CD4-positive, alpha-beta T cell treated with Interferon alpha-2 for 1 hour (primary cell): ENCODE data around the gene SYTL3.
"Not testable (repeated sequence)": the region's sequence is repeated elsewhere in the genome, so short reads cannot be mapped to it uniquely, and the experiment has no call there.

Experiments
- DNase-seq, 2 donors: peaks; one replicate each; pipeline ENCODE4 v3.0.0-alpha.2; 2020 to 2022

The SYTL3 gene

DNA sequence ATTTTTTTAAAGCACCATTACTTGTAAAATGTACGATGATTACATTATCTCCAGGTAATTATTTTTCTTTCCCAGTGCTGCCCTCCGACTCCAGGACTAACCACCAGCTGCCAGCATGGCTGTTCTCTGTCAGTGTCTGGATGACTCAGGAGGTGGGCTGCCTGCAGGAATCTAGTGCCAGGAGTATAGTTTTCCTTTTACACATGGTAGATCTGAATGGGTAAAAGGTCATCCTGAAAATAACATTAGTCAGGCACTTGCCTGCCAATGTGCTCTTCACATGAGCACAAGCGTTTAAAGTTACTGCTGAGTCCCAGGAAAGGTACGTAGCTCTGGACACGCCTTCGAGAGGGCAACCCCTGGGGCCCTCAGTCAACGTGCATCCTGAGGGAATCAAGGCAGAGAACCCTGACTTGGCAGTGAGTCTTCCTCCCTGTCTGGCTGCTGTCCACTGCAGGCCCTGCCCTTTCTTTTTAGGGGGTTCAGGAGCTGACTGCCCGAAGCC lies 7.7 kb upstream of the SYTL3 start:
- no peak for DNase-seq

DNA sequence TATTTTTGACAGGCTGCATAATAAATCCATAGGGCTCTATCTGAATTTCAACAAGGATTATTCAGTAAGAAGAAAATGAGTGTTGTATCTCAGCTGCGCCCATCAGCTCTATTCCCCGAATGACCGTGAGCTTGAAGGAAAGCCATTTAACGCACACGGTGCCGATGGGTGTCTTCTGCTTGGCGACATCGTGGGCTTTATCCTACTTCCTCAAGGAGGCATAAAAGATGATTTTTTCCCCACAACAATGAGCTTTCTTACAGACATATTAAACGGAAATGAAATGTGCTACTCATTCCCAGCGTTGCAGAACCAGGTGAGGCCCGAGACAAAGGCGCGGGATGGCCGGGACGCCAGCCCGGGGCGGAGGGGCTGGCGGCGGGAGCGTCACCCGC lies 6.0 kb upstream of the SYTL3 start:
- peak; percentile 29 to 51 for DNase-seq

DNA sequence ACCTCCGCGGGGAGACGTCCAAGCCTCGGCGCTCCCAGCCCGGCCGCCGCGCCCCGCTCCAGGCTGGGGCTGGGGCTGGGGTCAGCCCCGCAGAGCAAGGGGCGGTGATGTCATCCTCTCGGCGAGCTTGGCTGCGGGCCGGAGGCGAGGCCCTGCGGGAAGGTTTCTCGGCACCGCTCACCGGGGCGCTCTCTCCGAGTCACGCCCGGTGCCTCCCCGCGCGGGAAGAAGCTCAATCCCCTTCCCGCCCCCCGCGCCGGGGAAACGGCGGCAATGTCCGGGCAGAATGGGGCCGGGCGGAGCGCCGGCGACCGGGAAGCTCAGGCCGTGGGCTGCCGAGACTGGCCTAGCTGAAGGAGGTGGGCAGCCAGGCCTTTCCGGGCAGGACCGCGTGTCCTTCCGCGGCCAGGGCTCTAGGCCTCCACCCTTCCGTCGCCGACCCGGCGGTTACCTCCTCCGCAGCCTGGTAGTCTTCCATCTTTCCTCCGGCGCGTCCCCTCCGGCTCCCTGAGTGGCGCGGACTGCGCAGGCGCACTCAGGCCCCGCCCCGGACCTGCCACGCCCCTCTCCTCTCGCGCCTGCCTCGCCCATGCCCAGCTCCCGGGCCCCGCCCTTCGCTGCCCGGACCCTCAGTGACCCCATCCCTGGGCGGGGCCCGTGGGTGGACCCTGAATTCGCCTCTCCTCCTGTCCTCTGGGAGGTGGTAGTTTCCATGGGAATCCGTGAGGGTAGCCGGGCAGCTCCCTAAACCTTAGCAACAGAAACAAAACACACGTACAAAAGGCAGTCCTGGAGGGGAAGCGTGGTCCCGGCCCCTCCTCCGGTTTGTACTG lies 5.4 kb upstream of the SYTL3 start, which contains the start of gene DYNLT1:
Gene DYNLT1 (minus strand): TSS at position 513 of the 833 bp plus-strand sequence. CDS start 35 bp downstream, at position 478.
- peak; percentile 89 to 93 for DNase-seq

DNA sequence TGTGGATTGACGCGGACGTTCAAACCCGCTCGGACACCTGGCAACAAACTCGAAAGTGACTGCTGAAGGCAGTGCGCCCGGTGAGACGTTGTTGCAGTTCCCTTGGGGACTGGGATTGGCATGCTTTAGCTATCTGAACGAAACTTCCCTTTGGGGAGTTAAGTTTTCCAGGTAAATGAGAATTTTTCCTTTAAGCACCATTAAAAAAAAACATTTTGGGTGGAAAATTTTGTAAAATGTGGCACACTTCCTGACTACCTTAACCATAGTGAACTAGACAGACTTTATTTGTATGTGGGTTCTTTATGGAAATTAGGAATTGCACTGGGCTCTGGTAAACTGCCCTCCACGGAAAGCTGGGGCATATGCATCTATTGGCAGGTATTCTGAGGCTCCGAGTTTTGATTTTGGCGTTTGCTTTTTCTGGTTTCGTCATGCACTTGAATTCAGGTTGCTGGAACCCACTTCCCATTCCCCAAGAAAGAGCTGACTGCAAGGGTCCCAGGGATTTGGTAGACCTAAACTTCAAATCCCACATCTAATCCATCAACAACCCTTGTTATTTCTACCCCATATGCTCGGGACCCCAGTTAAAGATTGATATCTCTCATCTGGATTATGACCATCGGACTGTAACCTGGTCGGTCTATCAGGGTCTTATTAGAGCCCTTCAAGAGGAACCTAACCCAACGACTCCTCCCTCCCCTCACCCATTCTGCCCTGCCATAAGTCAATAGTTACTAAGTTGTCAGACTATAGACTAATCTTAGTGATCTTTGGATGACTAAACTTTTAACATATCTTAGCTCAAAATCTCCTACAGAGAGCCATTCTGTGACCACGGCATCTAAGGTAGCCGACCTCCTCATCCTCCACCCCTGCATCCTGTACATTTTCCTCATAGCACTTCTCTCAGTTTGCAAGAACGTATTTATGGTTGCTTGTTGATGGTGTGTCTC lies 4.5 kb upstream of the SYTL3 start:
- no peak for DNase-seq

DNA sequence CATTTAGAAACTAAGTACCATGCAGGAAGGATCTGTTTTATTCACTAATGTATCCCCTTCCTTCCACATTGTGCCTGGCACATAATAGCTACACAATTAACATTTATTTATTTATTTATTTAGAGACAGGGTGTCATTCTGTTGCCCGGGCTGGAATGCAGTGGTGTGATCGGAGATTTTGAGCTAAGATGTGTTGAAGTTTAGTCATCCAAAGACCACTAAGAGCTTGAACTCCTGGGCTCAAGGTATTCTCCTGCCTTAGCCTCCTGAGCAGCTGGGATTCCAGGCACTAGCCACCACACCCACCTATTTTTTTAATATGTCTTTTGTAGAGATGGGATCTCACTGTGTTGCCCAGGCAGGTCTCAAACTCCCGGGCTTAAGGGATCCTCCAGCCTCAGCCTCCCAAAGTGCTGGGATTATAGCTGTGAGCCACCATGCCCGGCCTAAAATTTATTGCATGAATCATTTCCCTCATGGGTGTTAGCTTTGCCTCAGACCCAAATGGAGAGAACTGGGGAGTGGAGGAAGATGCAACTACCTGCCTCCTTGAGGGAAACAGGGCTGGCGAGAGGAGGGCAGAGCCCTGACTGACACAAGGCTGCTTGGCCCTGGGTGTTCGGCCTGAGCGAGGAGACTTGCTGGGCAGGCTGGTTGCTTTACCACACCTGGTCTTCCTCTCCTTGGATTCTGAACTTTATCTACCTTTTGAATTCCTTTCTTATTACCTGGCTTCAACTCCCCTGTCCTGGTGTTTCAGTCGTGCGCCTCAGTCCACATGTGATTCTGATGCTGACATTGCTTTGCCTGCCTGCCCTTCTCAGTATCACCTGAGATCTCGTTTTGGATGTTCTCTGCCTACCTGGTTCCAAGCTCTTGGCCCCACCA lies 3.6 kb upstream of the SYTL3 start:
- no peak for DNase-seq

DNA sequence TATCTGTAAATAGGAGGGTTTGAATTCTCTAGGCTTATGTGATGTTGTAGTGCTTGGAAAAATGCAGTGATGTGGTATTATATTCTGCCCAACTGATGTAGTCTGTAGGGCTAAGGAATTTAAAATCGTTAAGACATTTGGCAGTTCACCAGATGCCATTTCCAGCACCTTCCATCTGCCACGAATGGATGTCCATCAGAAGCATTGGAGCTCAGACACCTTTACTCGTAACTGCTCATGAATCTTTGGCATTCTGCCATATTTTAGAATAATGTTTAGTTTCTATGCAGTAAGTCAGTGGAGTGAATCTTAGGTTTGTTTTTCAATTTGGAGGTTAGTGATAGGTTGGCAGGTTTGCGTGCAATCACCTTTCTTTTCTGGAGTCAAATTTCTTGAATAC lies 2.4 kb upstream of the SYTL3 start:
- no peak for DNase-seq

DNA sequence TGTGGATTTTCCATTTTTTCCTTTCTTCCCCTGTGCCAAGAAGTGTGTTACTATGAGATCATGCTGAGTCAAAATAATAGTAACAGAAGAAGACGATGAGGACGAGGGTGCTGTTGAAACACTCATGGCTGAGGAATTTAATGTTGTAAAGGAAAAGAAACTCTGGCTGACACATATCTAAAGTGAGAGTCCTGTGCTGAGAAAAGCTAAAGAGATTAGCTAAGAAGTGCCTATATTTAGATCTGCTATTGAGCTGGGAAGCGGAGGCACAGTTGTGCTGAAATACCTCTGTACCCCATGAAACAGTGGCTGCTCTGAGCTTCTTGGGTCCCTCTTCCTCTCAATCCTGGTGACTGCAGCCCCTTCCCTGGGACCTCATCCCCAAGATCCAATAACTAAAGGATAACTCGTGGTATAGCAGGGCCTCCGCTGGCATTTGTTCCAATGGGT lies 1.1 kb upstream of the SYTL3 start:
- DNase-seq = no peak

DNA sequence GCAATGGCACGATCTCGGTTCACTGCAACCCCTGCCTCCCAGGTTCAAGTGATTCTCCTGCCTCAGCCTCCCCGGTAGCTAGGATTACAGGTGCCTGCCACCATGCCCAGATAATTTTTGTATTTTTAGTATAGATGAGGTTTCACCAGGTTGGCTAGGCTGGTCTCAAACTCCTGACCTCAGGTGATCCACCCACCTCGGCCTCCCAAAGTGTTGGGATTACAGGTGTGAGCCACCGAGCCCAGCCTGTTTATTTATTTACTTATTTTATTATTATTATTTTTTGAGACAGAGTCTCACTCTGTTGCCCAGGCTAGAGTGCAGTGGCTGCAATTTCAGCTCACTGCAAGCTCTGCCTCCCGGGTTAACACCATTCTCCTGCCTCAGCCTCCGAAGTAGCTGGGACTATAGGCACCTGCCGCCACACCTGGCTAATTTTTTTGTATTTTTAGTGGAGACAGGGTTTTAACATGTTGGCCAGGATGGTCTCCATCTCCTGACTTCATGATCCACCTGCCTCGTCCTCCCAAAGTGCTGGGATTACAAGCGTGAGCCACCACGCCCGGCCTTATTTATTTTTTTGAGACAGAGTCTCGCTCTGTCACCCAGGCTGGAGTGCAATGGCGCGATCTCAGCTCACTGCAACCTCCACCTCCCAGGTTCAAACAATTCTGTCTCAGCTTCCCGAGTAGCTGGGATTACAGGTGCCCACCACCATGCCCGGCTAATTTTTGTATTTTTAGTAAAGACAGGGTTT lies 2.3 kb downstream of the SYTL3 start:
- DNase-seq = not testable (repeated sequence)

DNA sequence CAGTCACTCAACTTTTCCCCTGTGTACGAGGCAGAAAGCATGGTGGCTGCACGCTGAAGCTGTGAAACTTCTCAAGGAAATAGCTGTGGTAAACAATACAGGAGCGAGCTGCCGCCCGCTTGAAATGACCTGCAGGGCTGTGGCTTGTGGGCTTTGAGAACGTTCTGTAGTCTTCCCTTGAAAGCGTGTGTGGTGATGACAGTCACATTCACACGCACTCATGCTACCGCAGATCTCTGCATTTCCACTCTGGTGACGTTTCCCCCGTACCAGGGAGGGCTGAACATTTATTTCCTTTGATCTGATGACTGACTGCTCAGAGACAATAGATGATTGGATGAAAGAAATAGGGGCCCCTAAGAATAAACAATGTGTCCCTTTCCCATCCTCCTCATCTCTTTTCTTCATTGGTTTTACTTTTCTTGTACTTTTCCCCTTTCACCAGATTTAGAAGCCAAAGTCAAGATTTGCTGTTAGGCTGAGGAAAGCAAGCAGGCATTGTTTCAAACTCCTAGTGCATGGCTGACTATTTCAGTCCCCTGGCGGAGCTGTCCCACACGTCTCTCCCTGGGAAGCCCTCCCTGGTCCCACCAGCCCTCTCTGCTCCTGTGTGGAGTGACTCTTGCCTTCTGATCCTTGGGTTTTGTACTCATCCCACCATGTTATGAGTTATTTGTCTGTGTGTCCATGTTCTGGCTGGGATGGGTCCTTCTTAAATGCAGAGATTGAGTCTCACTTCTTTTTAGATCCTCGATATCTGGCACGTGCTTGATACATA lies 3.9 kb downstream of the SYTL3 start:
- DNase-seq = peak; percentile 93 to 95

DNA sequence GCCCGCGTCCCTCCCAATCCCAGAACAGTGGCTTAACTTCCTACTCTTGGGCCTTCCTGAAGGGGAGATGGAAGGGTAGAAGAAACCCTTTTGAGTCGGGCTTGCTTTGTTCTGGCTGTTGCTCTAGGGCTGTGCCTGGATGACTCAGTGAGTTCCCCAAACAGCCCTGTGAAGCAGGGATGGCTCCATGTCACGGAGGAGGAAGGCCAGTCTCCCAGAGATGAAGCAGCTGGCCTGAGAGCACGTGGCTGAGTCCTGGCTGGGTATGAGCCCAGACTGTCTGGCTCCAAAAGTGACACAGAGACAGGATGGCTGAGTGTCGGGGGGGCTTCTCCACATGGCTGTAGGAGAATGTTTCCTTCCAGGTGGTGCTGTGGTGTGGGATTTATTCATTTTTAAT lies 4.6 kb downstream of the SYTL3 start:
- DNase-seq = peak in 1 of 2 donors; percentile 62

DNA sequence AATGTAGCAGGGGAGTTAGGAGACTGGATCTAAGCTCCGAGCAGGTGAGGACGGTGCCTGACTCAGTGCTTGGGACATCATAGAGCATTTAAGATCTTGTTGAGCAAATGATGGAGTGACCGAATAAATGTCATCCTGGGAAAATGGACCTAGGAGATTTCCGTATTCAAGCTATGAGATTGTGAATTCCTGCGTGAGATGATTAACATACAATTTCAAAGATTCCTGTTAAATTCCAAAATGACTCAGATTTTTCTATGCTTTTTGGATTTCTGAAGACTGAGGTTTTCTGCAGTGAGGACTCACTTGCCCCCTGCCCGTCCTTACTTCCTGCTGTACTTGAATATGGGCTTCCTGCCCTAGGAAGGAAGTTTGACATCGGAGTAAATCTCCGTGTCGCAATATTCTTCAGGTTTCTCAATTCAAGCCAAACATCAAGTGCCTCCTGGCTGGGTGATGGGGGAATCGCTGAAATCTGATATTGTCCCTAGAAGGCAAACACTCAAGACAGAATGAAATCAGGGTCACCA lies 5.2 kb downstream of the SYTL3 start:
- DNase-seq = no peak

DNA sequence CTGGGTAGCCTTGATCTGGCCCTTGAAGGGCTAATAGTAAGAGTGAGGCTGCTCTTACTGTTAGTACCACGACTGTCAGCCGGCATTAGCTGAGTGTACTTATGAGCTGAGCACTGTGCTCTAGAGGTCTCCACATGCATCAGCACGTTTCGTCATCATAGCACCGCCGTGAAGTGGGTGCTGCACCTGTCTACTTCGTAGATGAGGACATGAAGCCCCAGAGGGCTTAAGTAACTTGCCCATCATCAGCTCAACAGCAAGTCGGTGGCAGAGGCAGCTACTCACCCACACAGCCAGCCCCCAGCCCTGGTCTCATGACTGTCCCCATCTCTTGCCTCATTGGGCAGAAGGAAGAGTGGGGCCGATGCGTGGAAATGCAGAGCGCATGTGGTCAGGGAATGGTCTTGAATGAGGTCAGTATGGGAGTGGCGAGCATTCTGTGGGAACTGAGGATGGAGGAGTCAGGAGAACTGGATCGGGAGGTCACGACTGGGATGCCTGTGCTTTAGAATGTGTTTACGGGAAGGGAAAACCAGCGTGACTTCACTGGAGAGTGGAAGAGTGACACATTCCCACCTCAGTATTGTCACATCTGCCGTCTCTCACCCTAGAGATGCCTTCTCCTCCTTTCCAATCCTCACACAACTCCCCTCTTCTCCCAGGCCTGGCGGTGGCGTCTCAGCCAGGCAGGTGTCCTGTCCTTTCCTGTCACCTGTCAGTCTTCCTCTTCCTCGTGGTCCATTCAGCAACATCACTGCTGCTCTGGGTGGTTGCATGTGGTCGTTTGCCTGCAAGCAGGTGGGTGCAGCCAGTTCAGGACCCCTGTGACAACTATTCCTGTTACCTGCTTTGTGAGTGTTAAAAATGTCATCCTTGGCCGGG lies 6.0 kb downstream of the SYTL3 start:
- DNase-seq = no peak

DNA sequence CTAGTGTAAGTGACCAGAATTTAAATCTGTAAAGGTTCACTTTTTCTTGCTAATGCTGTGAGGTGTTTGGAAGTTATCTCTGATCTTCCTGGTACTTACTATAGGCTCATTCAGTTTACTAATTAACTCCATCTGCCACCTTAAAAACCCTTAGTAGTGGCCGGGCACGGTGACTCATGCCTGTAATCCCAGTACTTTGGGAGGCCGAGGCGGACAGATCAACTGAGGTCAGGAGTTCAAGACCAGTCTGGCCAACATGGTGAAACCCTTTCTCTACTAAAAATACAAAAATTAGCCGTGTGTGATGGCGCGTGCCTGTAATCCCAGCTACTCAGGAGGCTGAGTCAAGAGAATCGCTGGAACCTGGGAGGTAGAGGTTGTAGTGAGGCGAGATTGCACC lies 7.1 kb downstream of the SYTL3 start:
- DNase-seq = not testable (repeated sequence)

DNA sequence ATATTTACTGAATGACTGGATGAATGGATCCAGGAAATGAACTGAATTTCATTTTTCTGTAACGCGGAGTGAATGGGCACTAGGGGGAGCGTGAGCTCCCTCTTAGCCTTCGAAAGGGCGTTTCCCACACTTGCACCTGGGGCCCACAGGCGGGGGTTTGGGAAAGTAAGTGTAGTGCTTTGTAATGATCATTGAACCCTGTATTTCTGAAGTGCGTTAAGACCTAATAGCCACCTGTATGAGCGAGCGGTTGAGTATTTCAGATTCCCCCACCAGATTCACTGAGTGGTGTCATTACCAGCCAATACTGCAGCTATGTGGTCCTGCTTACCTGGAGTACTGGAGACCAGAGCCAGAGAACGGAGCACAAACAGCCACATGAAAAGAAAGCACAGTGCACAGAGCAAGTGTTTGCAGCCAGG lies 10.5 kb downstream of the SYTL3 start:
- DNase-seq = peak; percentile 61 to 65

DNA sequence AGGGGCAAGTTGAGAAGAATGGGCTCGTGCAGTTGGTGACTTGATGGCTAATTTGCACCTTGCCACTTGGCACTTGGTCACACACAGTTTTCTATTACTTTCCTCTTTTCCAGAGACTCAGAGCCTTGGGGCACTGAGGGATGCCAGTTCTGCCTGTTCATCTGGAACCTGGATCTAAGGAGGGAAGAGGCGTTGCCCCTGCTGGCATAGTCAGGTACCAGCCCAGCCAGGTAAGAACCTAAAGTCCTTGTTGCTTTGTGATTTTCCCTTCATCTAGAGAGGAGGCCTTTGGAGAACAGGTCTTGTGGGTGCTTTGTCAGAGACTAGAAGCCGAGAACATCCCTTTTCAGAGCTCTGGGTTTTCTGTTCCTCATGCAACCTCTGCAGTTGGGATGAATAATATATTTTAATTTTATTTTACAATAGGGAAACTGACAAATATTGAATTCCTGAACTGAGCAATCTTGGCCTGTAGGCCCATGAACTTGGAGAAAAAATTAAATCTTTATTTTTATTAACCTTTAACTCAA lies 11.4 kb downstream of the SYTL3 start:
- DNase-seq = no peak

DNA sequence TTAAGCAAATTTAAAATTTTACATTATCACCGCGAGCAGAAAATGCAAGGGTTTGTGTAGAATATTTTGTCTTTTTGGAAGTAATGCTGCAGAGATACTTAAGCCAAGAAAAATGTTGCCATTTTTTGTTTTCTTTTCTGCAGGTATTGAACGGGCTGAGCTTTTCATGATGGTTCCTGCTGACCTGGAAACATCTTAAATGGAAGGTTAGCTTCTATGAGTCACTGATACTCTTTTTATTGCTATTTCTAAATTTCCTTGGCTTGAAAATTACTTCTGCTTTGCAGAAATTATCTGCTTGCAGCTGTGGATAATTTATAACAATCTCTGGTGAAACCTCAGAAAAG lies 12.7 kb downstream of the SYTL3 start:
- DNase-seq = no peak

DNA sequence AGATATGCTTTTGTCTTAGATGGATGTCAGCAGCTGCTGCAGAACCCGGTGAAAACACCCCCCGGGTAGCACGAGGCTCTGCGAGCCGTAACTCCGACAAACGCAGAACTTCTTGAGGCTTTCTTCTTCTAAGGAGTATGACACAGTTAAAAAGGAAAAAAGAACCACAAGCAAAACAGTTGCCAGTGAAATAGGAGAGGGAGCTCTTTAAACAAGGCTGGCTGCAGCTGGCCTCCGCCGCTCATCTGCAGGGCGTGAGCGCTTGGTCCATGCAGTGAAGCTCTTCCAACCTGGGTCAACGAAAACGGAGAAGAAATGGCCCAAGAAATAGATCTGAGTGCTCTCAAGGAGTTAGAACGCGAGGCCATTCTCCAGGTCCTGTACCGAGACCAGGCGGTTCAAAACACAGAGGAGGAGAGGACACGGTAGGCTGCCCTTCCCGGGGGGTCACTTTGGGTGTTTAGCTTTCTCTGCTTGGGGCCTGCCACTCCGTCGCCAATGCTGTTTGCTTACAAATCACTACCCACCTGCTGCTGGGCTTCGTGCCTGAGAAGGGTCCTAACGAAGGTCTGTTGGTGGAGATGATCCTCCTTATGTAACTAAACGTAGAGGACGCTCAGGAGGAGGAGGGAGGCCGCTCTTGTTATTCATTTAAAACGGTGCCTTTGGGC lies 13.2 kb downstream of the SYTL3 start:
- no peak for DNase-seq

DNA sequence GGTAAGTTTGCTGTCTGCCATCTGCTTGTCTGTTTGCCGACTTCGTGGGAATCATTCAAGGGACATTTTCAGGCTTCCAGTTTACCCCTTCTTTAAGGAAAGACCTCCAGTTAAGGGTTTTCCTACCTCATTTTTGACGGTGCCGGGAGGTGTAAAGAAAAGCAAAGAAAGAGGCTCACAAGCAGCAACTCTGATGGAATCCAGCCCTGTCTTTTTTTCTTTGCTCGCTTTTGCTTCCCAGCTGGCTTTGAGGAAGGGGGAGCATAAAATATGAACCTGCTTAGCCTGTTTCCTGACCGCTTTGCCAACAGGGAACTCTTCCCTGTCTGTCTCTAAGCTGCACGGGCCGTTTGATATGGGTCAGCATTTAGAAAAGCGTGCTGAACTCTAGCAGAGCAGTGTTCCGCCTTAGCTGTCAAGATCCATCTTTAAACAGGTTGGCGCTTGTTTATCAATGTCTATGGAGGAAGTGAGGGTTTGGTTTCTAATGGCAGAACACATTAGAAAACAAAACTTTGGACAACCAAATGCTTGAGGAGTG lies 13.8 kb downstream of the SYTL3 start:
- no peak for DNase-seq
